HG03378 (cell line): Measurements from ENCODE around the gene RGS10.
A peak's percentile ranks its signal among the peaks of the same experiment; 100 is the strongest.
"Not testable (repeated sequence)": the region's sequence is repeated elsewhere in the genome, so short reads cannot be mapped to it uniquely, and the experiment has no call there.

ENCODE experiments used
- ATAC-seq: cut with Tn5 transposase; IDR thresholded peaks from one replicate; pipeline ENCODE4 v1.9.1; 2021; ENCODE audit warnings: mild to moderate bottlenecking, moderate library complexity; ENCODE audit not compliant: unreplicated experiment

RGS10 gene, protein sequence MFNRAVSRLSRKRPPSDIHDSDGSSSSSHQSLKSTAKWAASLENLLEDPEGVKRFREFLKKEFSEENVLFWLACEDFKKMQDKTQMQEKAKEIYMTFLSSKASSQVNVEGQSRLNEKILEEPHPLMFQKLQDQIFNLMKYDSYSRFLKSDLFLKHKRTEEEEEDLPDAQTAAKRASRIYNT

GRCh38 chr10:119542357-119542987, at the start of gene RGS10:
Gene RGS10, minus strand, starts transcription at chr10:119542719. Its CDS starts 81 bp downstream, at chr10:119542638.
- peak; percentile 28 for ATAC-seq

GRCh38 chr10:119588071-119588470, 45.6 kb upstream of the RGS10 start:
- ATAC-seq = no peak

DNA sequence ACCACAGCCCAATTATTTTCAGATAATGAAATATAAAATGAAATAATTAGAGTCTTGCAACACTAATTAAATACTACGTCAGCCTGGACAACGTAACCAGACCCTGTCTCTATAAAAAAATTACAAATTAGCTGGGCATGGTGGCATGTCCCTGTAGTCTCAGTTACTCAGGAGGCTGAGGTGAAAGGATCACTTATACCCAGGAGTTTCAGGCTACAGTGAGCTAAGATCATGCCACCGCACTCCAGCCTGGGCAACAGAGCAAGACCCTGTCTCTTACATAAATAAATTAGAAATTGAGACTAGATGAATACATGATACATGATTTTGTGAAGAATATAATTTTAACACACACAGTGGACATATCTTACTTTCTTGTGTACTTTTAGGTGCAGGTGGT, 35.8 kb upstream of the RGS10 start:
- ATAC-seq = no peak

DNA sequence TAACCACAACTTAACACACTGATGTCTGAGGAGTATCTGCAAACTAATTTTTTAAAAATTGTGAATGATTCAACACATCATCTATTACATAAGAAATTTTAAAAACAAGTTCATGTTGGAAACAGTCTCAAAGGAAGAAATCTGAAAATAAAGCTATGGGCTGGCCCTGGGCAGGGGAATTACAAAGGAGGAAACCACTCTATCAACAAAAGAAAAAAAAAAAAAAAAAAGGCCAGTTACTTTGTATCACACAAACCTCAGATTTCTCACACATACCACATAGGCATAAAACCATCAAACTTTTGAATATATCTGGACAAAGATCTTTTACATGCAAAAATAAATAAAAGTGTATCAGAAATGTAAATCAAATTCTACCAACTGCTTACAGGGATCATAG, 33.5 kb upstream of the RGS10 start:
- no peak for ATAC-seq

- no peak for ATAC-seq
Measured at GRCh38 chr10:119575506-119575905, 33.0 kb upstream of the RGS10 start.

- no peak for ATAC-seq
Measured at GRCh38 chr10:119567978-119568377, 25.5 kb upstream of the RGS10 start.

- no peak for ATAC-seq
Measured at GRCh38 chr10:119562097-119562496, 19.6 kb upstream of the RGS10 start.

GRCh38 chr10:119559511-119559910, 17.0 kb upstream of the RGS10 start:
- not testable (repeated sequence) for ATAC-seq

DNA sequence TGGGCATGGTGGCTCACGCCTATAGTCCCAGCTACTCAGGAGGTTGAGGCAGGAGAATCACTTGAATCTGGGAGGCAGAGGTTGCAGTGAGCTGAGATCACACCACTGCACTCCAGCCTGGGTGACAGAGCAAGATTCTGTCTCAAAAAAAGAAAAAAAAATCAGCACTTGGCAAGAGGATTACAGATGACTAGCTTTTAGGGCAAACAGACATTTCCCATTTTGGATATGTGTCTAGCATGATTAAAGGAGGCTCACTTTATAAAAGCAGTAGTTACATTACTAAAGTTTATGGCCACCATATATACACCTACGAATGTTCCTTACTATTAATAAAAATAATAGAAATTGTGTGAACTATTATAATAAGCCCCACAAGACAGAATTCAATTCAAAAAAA, 13.6 kb upstream of the RGS10 start:
- ATAC-seq = not testable (repeated sequence)

GRCh38 chr10:119555178-119555784, 12.8 kb upstream of the RGS10 start:
- ATAC-seq = no peak

- no peak for ATAC-seq
Measured at GRCh38 chr10:119550827-119551226, 8.3 kb upstream of the RGS10 start.

- no peak for ATAC-seq
Measured at GRCh38 chr10:119549247-119549999, 6.9 kb upstream of the RGS10 start.

DNA sequence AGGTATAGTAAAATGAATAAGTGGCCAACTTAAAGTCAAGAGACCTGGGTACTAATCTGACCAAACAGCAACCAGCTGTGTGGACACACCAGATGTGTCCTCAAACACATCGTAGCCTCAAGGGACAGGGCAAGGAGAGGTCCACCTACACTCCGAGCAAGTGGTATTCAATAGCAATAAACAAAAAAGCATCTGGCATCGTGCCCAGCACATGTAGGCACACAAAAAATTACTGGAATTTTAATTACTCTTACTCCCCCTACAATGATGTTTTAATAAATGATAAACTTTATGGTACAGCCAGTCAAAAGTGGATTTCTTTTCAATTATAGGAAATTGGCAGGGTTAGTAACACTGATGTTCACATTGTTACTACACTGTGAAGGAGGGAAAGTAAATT, 3.5 kb upstream of the RGS10 start:
- ATAC-seq = no peak

- ATAC-seq = no peak
Measured at GRCh38 chr10:119545310-119545709, 2.8 kb upstream of the RGS10 start.

GRCh38 chr10:119543814-119544642, 1.5 kb upstream of the RGS10 start:
- ATAC-seq = no peak

DNA sequence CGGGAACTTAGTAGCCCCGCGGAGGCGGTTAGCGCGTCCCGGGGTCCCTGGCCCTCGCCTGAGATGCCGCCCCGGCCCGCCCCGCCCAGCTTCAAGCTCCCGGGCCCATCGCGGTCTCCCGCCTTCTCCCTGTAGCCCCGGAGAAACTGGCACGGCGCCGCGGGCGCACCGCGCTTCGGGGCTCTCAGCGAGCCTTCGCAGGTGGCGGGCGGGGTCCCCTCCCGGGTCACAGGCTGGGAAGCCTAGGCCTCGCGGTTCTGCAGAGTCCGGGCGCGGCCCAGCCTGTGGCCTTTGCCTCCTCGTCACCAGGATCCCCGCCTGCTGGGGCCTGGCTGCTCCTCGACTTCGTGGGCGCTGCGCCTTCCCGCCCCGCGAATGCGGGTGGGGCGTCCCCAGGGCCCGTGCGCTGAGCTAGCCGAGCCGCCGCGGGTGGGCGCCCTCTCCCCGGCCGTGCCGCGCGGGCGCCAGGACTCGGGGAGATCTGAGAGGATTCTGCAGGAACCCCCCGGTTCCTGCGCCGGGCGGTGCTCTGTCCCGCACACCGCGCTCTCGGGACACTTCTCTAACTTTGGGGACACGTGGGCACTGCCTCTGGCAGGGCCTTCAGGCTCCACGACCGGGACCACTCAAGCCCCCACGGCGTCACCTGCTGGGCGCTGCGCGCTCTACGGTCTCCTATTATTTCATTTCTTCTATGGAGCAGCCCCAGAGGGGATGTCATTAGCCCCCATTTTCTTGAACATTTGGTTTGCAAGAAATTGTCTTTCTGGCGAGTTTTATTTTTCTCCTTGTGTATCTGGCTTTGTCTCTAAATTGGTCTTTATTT, 682 bp upstream of the RGS10 start:
- ATAC-seq = peak; percentile 42

GRCh38 chr10:119541459-119542356, 811 bp downstream of the RGS10 start:
- ATAC-seq = no peak

DNA sequence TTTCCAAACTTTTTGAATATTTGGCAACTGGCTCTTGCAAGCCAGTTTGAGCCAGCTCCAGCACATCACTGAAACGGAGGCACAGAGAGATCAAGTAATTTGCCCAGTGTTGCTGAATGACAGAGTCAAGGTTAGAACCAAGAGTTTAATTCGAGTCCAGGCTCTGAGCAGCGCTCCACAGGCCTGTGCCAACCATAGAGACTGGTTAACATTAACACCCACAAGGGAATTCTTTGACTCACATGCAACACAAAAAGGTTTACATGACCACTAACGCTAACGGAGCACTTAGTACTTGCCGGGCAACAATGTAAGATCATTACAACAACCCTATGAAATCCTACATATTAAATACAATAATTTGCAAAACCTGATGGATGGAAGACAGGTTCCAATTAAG, 1.5 kb downstream of the RGS10 start:
- ATAC-seq = no peak

- no peak for ATAC-seq
Measured at GRCh38 chr10:119540038-119540437, 2.5 kb downstream of the RGS10 start.
